GM23338 (cell line): Measurements from ENCODE around the gene CBX2. TPM values are rescaled to one million over a fixed set of nuclear protein-coding genes. Genes with fewer than 3 reads are reported as not detected.

ENCODE experiments used
- ATAC-seq: fragments of 200-7000 bp; cut with Tn5 transposase; 3 replicates; pipeline ENCODE4 v1.9.1; 2020
- DNase-seq: peaks from one replicate; pipeline ENCODE4 v3.0.0-alpha.2; 2015; ENCODE audit warnings: low spot score
- H2AFZ ChIP-seq: fragments of 200-600 bp; sonication (generic); 2 replicates; pipeline ENCODE4 v1.8.0; 2016; ENCODE audit warnings: antibody characterized with exemption, mild to moderate bottlenecking, moderate library complexity
- H3F3A ChIP-seq: fragments of 200-600 bp; sonication (generic); replicated peaks from 2 replicates; pipeline ENCODE4 v1.8.0; 2017; ENCODE audit warnings: antibody characterized with exemption, mixed run types, low read depth
- H3K27ac ChIP-seq: fragments of 200-600 bp; sonication (generic); 2 replicates; pipeline ENCODE4 v1.6.1; 2016; ENCODE audit warnings: low read depth
- H3K27me3 ChIP-seq: fragments of 200-600 bp; sonication (generic); 2 replicates; pipeline ENCODE4 v1.8.0; 2016; ENCODE audit warnings: mild to moderate bottlenecking, mixed run types, moderate library complexity; ENCODE audit not compliant: insufficient read depth
- H3K36me3 ChIP-seq: fragments of 200-600 bp; sonication (generic); 2 replicates; pipeline ENCODE4 v1.8.0; 2016; ENCODE audit warnings: mild to moderate bottlenecking; ENCODE audit not compliant: insufficient read depth
- H3K4me1 ChIP-seq: fragments of 200-600 bp; sonication (generic); 2 replicates; pipeline ENCODE4 v1.8.0; 2016; ENCODE audit warnings: mild to moderate bottlenecking, moderate library complexity; ENCODE audit not compliant: insufficient read depth
- H3K4me2 ChIP-seq: fragments of 200-600 bp; sonication (generic); 2 replicates; pipeline ENCODE4 v1.7.1; 2017; ENCODE audit warnings: mixed run types
- H3K4me3 ChIP-seq: fragments of 200-600 bp; sonication (generic); 2 replicates; pipeline ENCODE4 v1.6.1; 2016; ENCODE audit warnings: mixed run types
- H3K79me2 ChIP-seq: fragments of 200-600 bp; sonication (generic); replicated peaks from 2 replicates; pipeline ENCODE4 v1.8.0; 2017; ENCODE audit warnings: mild to moderate bottlenecking; ENCODE audit not compliant: insufficient read depth
- H3K9me2 ChIP-seq: fragments of 200-600 bp; sonication (generic); 2 replicates; pipeline ENCODE4 v1.8.0; 2017; ENCODE audit not compliant: insufficient read depth
- H4K20me1 ChIP-seq: fragments of 200-600 bp; sonication (generic); replicated peaks from 2 replicates; pipeline ENCODE4 v1.8.0; 2017; ENCODE audit warnings: mild to moderate bottlenecking; ENCODE audit not compliant: insufficient read depth
- H3K27ac Mint-ChIP-seq: 2 replicates; pipeline ENCODE4 v1.8.0; 2020; ENCODE audit warnings: inconsistent platforms, mild to moderate bottlenecking, moderate library complexity, mixed read lengths
- H3K27me3 Mint-ChIP-seq: 3 replicates; pipeline ENCODE4 v1.8.0; 2022; ENCODE audit warnings: low read depth, mild to moderate bottlenecking, moderate library complexity, mixed read lengths, inconsistent platforms; ENCODE audit not compliant: insufficient read depth, poor library complexity
- H3K36me3 Mint-ChIP-seq: 3 replicates; pipeline ENCODE4 v1.8.0; 2021; ENCODE audit warnings: low read depth, mild to moderate bottlenecking, inconsistent platforms, moderate library complexity, mixed read lengths
- H3K4me1 Mint-ChIP-seq: 3 replicates; pipeline ENCODE4 v1.8.0; 2020; ENCODE audit warnings: mild to moderate bottlenecking, inconsistent platforms, mixed read lengths
- H3K4me3 Mint-ChIP-seq: 3 replicates; pipeline ENCODE4 v1.8.0; 2021; ENCODE audit warnings: moderate library complexity, mild to moderate bottlenecking, inconsistent platforms, mixed read lengths
- H3K9me3 Mint-ChIP-seq: 3 replicates; pipeline ENCODE4 v1.8.0; 2020; ENCODE audit warnings: moderate library complexity, mild to moderate bottlenecking, inconsistent platforms, mixed read lengths
- CREB1 ChIP-seq: fragments of 250-450 bp; sonication (Bioruptor Pico); IDR thresholded peaks from 2 replicates; pipeline ENCODE4 v1.5.0; 2020; ENCODE audit warnings: low read depth, mild to moderate bottlenecking, moderate library complexity
- EZH2 ChIP-seq: fragments of 200-600 bp; sonication (generic); IDR thresholded peaks from one replicate; pipeline ENCODE4 v1.8.0; 2017; ENCODE audit warnings: antibody characterized with exemption, mild to moderate bottlenecking, low read depth; ENCODE audit not compliant: unreplicated experiment
- EZH2phosphoT487 ChIP-seq: fragments of 200-600 bp; sonication (generic); IDR thresholded peaks from one replicate; pipeline ENCODE4 v1.8.1; 2018; ENCODE audit warnings: antibody characterized with exemption; ENCODE audit not compliant: unreplicated experiment
- JUNB ChIP-seq: IDR thresholded peaks from one replicate; pipeline ENCODE4 v1.6.1; 2016; ENCODE audit warnings: antibody characterized with exemption; ENCODE audit not compliant: unreplicated experiment
- NANOG ChIP-seq: IDR thresholded peaks from 2 replicates; pipeline ENCODE4 v1.6.1; 2016; ENCODE audit warnings: antibody characterized with exemption, borderline replicate concordance
- POLR2AphosphoS5 ChIP-seq: IDR thresholded peaks from 2 replicates; pipeline ENCODE4 v1.6.1; 2016; ENCODE audit warnings: antibody characterized with exemption, low read depth
- STAT1 ChIP-seq: IDR thresholded peaks from one replicate; pipeline ENCODE4 v1.6.1; 2016; ENCODE audit warnings: antibody characterized with exemption; ENCODE audit not compliant: unreplicated experiment
- ZNF114 ChIP-seq: fragments of 250-450 bp; sonication (Bioruptor Pico); IDR thresholded peaks from 2 replicates; pipeline ENCODE4 v1.5.0; 2020; ENCODE audit warnings: mild to moderate bottlenecking, moderate library complexity
- ZNF331 ChIP-seq: fragments of 250-450 bp; sonication (Bioruptor Pico); IDR thresholded peaks from 2 replicates; pipeline ENCODE4 v1.5.0; 2020; ENCODE audit warnings: low read depth, mild to moderate bottlenecking, moderate library complexity
- ZNF462 ChIP-seq: fragments of 250-450 bp; sonication (Bioruptor Pico); IDR thresholded peaks from 2 replicates; pipeline ENCODE4 v1.5.0; 2020; ENCODE audit warnings: mild to moderate bottlenecking, moderate library complexity
- polyA plus RNA-seq: library from polyadenylated mRNA; unstranded; fragments of >200 nt; fragmentation: Nextera tagmentation; extraction: Ambion mirVana; gene quantifications from 2 replicates; pipeline ENCODE4 v1.2.1, GENCODE V29; 2016
- total RNA-seq: library from RNA; depleted of rRNA; stranded (reverse); fragments of >200 nt; shearing (Covaris generic); gene quantifications from 2 replicates; pipeline ENCODE4 v1.2.3, GENCODE V29; 2014
- TF ChIP-seq, protein P1 (sequence below): IDR thresholded peaks from 2 replicates; pipeline ENCODE4 v1.6.1; 2016; ENCODE audit warnings: antibody characterized with exemption
- TF ChIP-seq, protein P2 (sequence below): IDR thresholded peaks from one replicate; pipeline ENCODE4 v1.6.1; 2018; ENCODE audit warnings: antibody characterized with exemption; ENCODE audit not compliant: unreplicated experiment
- TF ChIP-seq, protein P3 (sequence below), 2 experiments: fragments of 200-600 bp in 1 of 2; sonication (generic) in 1 of 2; conservative IDR thresholded peaks; 2 replicates each; pipeline versions ENCODE4 v1.5.1 to v1.6.1; 2016 to 2017; ENCODE audit warnings: antibody characterized with exemption in 2 of 2, low read depth in 2 of 2, mild to moderate bottlenecking in 2 of 2, moderate library complexity in 1 of 2

The CBX2 gene
- total and polyA plus RNA-seq, 2 experiments from 2014 or later, result 26.6 to 114 TPM

DNA sequence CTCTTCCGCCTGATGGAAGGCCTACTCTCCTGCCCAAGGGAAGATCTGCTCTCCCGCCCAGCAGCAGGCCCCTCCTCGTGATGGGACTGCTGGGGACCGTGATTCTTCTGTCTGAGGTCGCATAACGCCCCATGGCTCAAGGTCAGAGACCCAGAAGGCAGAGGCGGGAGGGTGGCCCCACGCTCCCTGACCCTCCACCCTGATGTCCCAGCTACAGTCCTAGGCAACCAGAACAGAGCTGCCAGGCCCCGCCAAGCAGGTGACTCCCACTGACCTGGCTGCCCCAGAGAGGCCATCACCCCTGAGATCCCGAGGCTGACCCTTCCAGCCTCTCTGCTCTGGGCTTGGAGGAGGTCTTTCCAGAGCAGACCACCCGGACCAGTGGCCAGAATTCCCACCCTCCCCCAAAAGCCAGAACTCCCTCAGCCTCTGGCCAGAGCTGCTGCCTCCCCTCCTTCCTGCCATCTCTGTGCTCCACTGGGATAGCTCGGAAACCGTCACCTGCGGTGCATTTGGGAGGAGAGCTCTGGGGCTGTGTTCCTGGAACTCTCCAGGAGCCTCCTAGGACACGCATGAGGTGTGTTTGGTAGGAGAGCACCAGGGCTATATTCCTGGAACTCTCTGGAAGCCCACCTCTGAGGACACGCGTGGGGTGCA is 39.9 kb upstream of the CBX2 start:
- no peak overlapping the region for H2AFZ ChIP-seq
- H3F3A ChIP-seq, result no peaks in the 10 kb centered on the region
- H3K27me3 ChIP-seq, result peaks cover 27% of the 10 kb centered on the region
- H3K9me2 ChIP-seq, result no peaks in the 10 kb centered on the region
- Mint-ChIP-seq H3K27ac (no peak overlapping the region), H3K36me3 (no peaks in the 10 kb centered on the region), H3K4me1 (peaks cover 3% of the 10 kb centered on the region; the same call in 1 of the 3 replicates), H3K9me3 (no peaks in the 10 kb centered on the region), H3K27me3 (peaks cover 45% of the 10 kb centered on the region), H3K4me3 (no peak overlapping the region)
- ATAC-seq (no peak), DNase-seq (no peak)
- H3K4me1 ChIP-seq, result no peaks in the 10 kb centered on the region
- H3K79me2 ChIP-seq, result no peaks in the 10 kb centered on the region
- no peaks in the 10 kb centered on the region for H3K36me3 ChIP-seq
- no peak overlapping the region for H3K4me3 ChIP-seq
- no peak for TF ChIP-seq STAT1
- no peak for TF ChIP-seq JUNB
- TF ChIP-seq, protein P1, sequence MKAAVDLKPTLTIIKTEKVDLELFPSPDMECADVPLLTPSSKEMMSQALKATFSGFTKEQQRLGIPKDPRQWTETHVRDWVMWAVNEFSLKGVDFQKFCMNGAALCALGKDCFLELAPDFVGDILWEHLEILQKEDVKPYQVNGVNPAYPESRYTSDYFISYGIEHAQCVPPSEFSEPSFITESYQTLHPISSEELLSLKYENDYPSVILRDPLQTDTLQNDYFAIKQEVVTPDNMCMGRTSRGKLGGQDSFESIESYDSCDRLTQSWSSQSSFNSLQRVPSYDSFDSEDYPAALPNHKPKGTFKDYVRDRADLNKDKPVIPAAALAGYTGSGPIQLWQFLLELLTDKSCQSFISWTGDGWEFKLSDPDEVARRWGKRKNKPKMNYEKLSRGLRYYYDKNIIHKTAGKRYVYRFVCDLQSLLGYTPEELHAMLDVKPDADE, result no peak
- TF ChIP-seq CREB1, result no peak
- TF ChIP-seq, protein P2, sequence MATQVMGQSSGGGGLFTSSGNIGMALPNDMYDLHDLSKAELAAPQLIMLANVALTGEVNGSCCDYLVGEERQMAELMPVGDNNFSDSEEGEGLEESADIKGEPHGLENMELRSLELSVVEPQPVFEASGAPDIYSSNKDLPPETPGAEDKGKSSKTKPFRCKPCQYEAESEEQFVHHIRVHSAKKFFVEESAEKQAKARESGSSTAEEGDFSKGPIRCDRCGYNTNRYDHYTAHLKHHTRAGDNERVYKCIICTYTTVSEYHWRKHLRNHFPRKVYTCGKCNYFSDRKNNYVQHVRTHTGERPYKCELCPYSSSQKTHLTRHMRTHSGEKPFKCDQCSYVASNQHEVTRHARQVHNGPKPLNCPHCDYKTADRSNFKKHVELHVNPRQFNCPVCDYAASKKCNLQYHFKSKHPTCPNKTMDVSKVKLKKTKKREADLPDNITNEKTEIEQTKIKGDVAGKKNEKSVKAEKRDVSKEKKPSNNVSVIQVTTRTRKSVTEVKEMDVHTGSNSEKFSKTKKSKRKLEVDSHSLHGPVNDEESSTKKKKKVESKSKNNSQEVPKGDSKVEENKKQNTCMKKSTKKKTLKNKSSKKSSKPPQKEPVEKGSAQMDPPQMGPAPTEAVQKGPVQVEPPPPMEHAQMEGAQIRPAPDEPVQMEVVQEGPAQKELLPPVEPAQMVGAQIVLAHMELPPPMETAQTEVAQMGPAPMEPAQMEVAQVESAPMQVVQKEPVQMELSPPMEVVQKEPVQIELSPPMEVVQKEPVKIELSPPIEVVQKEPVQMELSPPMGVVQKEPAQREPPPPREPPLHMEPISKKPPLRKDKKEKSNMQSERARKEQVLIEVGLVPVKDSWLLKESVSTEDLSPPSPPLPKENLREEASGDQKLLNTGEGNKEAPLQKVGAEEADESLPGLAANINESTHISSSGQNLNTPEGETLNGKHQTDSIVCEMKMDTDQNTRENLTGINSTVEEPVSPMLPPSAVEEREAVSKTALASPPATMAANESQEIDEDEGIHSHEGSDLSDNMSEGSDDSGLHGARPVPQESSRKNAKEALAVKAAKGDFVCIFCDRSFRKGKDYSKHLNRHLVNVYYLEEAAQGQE, result no peak
- no peak for TF ChIP-seq NANOG
- TF ChIP-seq EZH2phosphoT487, result no peak
- TF ChIP-seq ZNF462 (CRISPR knock-in tag), result no peak
- no peak for TF ChIP-seq EZH2
- TF ChIP-seq POLR2AphosphoS5, result no peak
- no peak for TF ChIP-seq ZNF114 (CRISPR knock-in tag)
- TF ChIP-seq ZNF331, result no peak
- TF ChIP-seq, protein P3, sequence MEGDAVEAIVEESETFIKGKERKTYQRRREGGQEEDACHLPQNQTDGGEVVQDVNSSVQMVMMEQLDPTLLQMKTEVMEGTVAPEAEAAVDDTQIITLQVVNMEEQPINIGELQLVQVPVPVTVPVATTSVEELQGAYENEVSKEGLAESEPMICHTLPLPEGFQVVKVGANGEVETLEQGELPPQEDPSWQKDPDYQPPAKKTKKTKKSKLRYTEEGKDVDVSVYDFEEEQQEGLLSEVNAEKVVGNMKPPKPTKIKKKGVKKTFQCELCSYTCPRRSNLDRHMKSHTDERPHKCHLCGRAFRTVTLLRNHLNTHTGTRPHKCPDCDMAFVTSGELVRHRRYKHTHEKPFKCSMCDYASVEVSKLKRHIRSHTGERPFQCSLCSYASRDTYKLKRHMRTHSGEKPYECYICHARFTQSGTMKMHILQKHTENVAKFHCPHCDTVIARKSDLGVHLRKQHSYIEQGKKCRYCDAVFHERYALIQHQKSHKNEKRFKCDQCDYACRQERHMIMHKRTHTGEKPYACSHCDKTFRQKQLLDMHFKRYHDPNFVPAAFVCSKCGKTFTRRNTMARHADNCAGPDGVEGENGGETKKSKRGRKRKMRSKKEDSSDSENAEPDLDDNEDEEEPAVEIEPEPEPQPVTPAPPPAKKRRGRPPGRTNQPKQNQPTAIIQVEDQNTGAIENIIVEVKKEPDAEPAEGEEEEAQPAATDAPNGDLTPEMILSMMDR (conservative IDR thresholded peaks at IDR 0.05; ENCODE audit: low read depth in 2 of 2), result no peak
- no peak overlapping the region for H3K27ac ChIP-seq
- H3K4me2 ChIP-seq, result no peak overlapping the region
- H4K20me1 ChIP-seq, result no peaks in the 10 kb centered on the region
